Lower leg skin (tissue), 3 donors: ENCODE results near the gene FOXP1.

Experiments
- CTCF ChIP-seq, 3 donors: fragments of 450-650 bp; IDR thresholded peaks; one replicate each; pipeline ENCODE4 v1.5.1; 2016; ENCODE audit warnings: antibody characterized with exemption in 3 of 3, mild to moderate bottlenecking in 3 of 3, moderate library complexity in 2 of 3
- POLR2A ChIP-seq, 2 donors: fragments of 450-650 bp; IDR thresholded peaks; one replicate each; pipeline ENCODE4 v1.6.1; 2016 to 2017; ENCODE audit warnings: antibody characterized with exemption in 2 of 2, mild to moderate bottlenecking in 1 of 2, moderate library complexity in 1 of 2

- TF ChIP-seq CTCF (IDR thresholded peaks at IDR 0.05) (no peak), POLR2A (IDR thresholded peaks at IDR 0.05) (no peak)
These were observed 198.5 kb downstream of the FOXP1 start for GRCh38 chr3:71384837-71385716.
